H1 (cell line): Measurements from ENCODE around the gene TAS2R19. TPM values are rescaled to one million over a fixed set of nuclear protein-coding genes. Genes with fewer than 3 reads are reported as not detected.

Experiments used
- CTCF ChIA-PET: fragments of 300-600 bp; sonication (Branson Sonifier 250); formaldehyde crosslinking; loops from one replicate; lab custom pipeline; 2021; ENCODE audit not compliant: partially characterized antibody; lab: Charles Lee
- POLR2A ChIA-PET: fragments of 300-600 bp; sonication (Branson Sonifier 250); formaldehyde crosslinking; loops from one replicate; lab custom pipeline; 2021; ENCODE audit warnings: inconsistent platforms; ENCODE audit not compliant: partially characterized antibody; lab: Charles Lee
- DNase-seq, 2 experiments: peaks; one replicate each; pipeline versions ENCODE4 v3.0.0 to v3.0.0-alpha.2; 2010 to 2022; ENCODE audit warnings: low spot score in 2 of 2, low read depth in 1 of 2, mixed read lengths in 1 of 2
- FAIRE-seq: peaks from 2 replicates; lab custom pipeline; 2011; peaks lifted over from hg19 to GRCh38; lab: Jason Lieb, UNC
- H2AFZ ChIP-seq: 2 replicates; pipeline ENCODE4 v1.8.1; 2012; ENCODE audit warnings: low read length, inconsistent platforms
- H2AK5ac ChIP-seq: 2 replicates; pipeline ENCODE4 v1.6.1; 2013; ENCODE audit warnings: low read depth, low read length
- H2BK120ac ChIP-seq: replicated peaks from 2 replicates; pipeline ENCODE3; 2013; ENCODE audit warnings: low read depth, low read length, inconsistent platforms
- H2BK12ac ChIP-seq: 2 replicates; pipeline ENCODE4 v1.6.1; 2013; ENCODE audit warnings: low read depth, low read length
- H2BK15ac ChIP-seq: 2 replicates; pipeline ENCODE4 v1.6.1; 2013; ENCODE audit warnings: low read length
- H2BK20ac ChIP-seq: 2 replicates; pipeline ENCODE4 v1.6.1; 2013; ENCODE audit warnings: low read length
- H2BK5ac ChIP-seq: 2 replicates; pipeline ENCODE4 v1.6.1; 2013; ENCODE audit warnings: low read depth, low read length
- H3K14ac ChIP-seq: 2 replicates; pipeline ENCODE4 v1.6.1; 2013; ENCODE audit warnings: inconsistent platforms; ENCODE audit not compliant: insufficient read length
- H3K18ac ChIP-seq: 2 replicates; pipeline ENCODE4 v1.6.1; 2013; ENCODE audit warnings: low read length; ENCODE audit errors: extremely low read depth
- H3K23ac ChIP-seq: 2 replicates; pipeline ENCODE4 v1.6.1; 2013; ENCODE audit warnings: inconsistent platforms; ENCODE audit not compliant: insufficient read length
- H3K23me2 ChIP-seq: 2 replicates; pipeline ENCODE4 v1.6.1; 2013; ENCODE audit warnings: low read depth, low read length
- H3K27ac ChIP-seq: 2 replicates; pipeline ENCODE4 v1.6.1; 2011; ENCODE audit warnings: low read depth, low read length, inconsistent platforms
- H3K27me3 ChIP-seq, 4 experiments: replicated peaks in 1 of 4; 1 replicate in 1 of 4; 2 replicates in 3 of 4; pipeline versions ENCODE4 v1.6.1 to v1.8.1; 2011 to 2013; ENCODE audit warnings: low read length in 3 of 4, mild to moderate bottlenecking in 3 of 4, inconsistent platforms in 2 of 4, mixed read lengths in 2 of 4, moderate library complexity in 1 of 4; ENCODE audit not compliant: control insufficient read depth in 3 of 4, insufficient read depth in 3 of 4; ENCODE audit errors: extremely low read depth in 1 of 4
- H3K36me3 ChIP-seq, 4 experiments: 2 replicates each; pipeline versions ENCODE4 v1.6.1 to v1.8.1; 2011 to 2013; ENCODE audit warnings: mild to moderate bottlenecking in 4 of 4, low read length in 3 of 4, moderate library complexity in 2 of 4, control low read depth in 1 of 4, inconsistent platforms in 1 of 4; ENCODE audit not compliant: insufficient read depth in 4 of 4, control insufficient read depth in 2 of 4
- H3K4ac ChIP-seq: replicated peaks from 2 replicates; pipeline ENCODE3; 2013; ENCODE audit warnings: low read length, low read depth, mixed read lengths, inconsistent platforms; ENCODE audit not compliant: insufficient read length
- H3K4me1 ChIP-seq, 4 experiments: replicated peaks in 1 of 4; 1 replicate in 1 of 4; 2 replicates in 3 of 4; pipeline versions ENCODE4 v1.6.1 to v1.8.1; 2011 to 2013; ENCODE audit warnings: low read length in 3 of 4, inconsistent platforms in 2 of 4, mixed read lengths in 1 of 4; ENCODE audit not compliant: insufficient read depth in 4 of 4, control insufficient read depth in 3 of 4
- H3K4me2 ChIP-seq, 2 experiments: 2 replicates each; pipeline versions ENCODE4 v1.6.1 to v1.8.1; 2011 to 2013; ENCODE audit warnings: low read depth in 2 of 2, low read length in 2 of 2, control low read depth in 1 of 2, inconsistent platforms in 1 of 2, mild to moderate bottlenecking in 1 of 2; ENCODE audit not compliant: insufficient read depth in 1 of 2
- H3K4me3 ChIP-seq, 4 experiments: fragments of 200-600, 300-600 bp in 1 of 4; sonication (generic), shearing (Covaris generic), sonication (Bioruptor Twin) in 1 of 4; 2 replicates each; pipeline versions ENCODE4 v1.5.1 to v1.8.1; 2011 to 2016; ENCODE audit warnings: low read length in 4 of 4, low read depth in 3 of 4, control low read depth in 2 of 4, inconsistent platforms in 2 of 4, mild to moderate bottlenecking in 2 of 4, mixed read lengths in 1 of 4, moderate library complexity in 1 of 4; ENCODE audit not compliant: insufficient read depth in 2 of 4; ENCODE audit errors: extremely low read depth in 1 of 4
- H3K56ac ChIP-seq: replicated peaks from 2 replicates; pipeline ENCODE3; 2013; ENCODE audit warnings: low read depth, mild to moderate bottlenecking, mixed read lengths, low read length, inconsistent platforms; ENCODE audit not compliant: insufficient read length
- H3K79me1 ChIP-seq: 2 replicates; pipeline ENCODE4 v1.6.1; 2013; ENCODE audit warnings: low read depth, low read length, control low read depth
- H3K79me2 ChIP-seq, 2 experiments: 2 replicates each; pipeline versions ENCODE4 v1.6.1 to v1.8.1; 2012 to 2013; ENCODE audit warnings: low read length in 2 of 2, mild to moderate bottlenecking in 2 of 2, inconsistent platforms in 1 of 2; ENCODE audit not compliant: insufficient read depth in 2 of 2, control insufficient read depth in 1 of 2
- H3K9ac ChIP-seq, 4 experiments: replicated peaks in 1 of 4; 1 replicate in 1 of 4; 2 replicates in 3 of 4; pipeline versions ENCODE4 v1.6.1 to v1.8.1; 2011 to 2013; ENCODE audit warnings: low read depth in 3 of 4, low read length in 3 of 4, control low read depth in 2 of 4, mild to moderate bottlenecking in 2 of 4, moderate library complexity in 2 of 4, inconsistent platforms in 1 of 4; ENCODE audit errors: extremely low read depth in 1 of 4
- H3K9me3 ChIP-seq, 2 experiments: 2 replicates each; pipeline versions ENCODE4 v1.6.1 to v1.8.1; 2012 to 2013; ENCODE audit warnings: mild to moderate bottlenecking in 2 of 2, moderate library complexity in 2 of 2, control low read depth in 1 of 2, inconsistent platforms in 1 of 2, low read depth in 1 of 2, low read length in 1 of 2, mixed read lengths in 1 of 2; ENCODE audit not compliant: insufficient read depth in 2 of 2
- H4K20me1 ChIP-seq, 2 experiments: replicated peaks in 1 of 2; 2 replicates each; pipeline versions ENCODE3 to v1.8.1; 2011 to 2013; ENCODE audit warnings: inconsistent platforms in 2 of 2, low read length in 2 of 2, mild to moderate bottlenecking in 1 of 2; ENCODE audit not compliant: insufficient read depth in 2 of 2, control insufficient read depth in 1 of 2
- H4K5ac ChIP-seq: 2 replicates; pipeline ENCODE4 v1.6.1; 2013; ENCODE audit warnings: low read length, low read depth, mixed read lengths, inconsistent platforms; ENCODE audit not compliant: insufficient read length
- H4K8ac ChIP-seq: 2 replicates; pipeline ENCODE4 v1.8.0; 2013; ENCODE audit warnings: mild to moderate bottlenecking, moderate library complexity, low read length, inconsistent platforms; ENCODE audit not compliant: insufficient read depth; ENCODE audit errors: extremely low read depth
- H4K91ac ChIP-seq: replicated peaks from 2 replicates; pipeline ENCODE3; 2013; ENCODE audit warnings: low read length, mixed read lengths, inconsistent platforms; ENCODE audit not compliant: insufficient read length
- ATF3 ChIP-seq: IDR thresholded peaks from 2 replicates; pipeline ENCODE4 v1.6.1; 2011; ENCODE audit warnings: low read depth, mild to moderate bottlenecking, low read length; ENCODE audit not compliant: insufficient read depth
- BCL11A ChIP-seq, 2 experiments: IDR thresholded peaks; one replicate each; pipeline ENCODE4 v1.6.1; 2011; ENCODE audit warnings: low read depth in 2 of 2, low read length in 2 of 2, mild to moderate bottlenecking in 2 of 2
- CBX5 ChIP-seq: fragments of 300-800, 300-1000 bp; sonication (generic); IDR thresholded peaks from 2 replicates; pipeline ENCODE4 v1.7.1; 2016; ENCODE audit warnings: antibody characterized with exemption, low read length, low read depth
- CBX8 ChIP-seq: fragments of 300-800, 300-1000 bp; sonication (generic); IDR thresholded peaks from 2 replicates; pipeline ENCODE4 v1.7.1; 2016; ENCODE audit warnings: low read depth, low read length, borderline replicate concordance
- CHD2 ChIP-seq: IDR thresholded peaks from 2 replicates; pipeline ENCODE4 v1.6.1; 2012; ENCODE audit warnings: low read length, improper control_type of control experiment
- EGR1 ChIP-seq: IDR thresholded peaks from 2 replicates; pipeline ENCODE4 v1.6.1; 2011; ENCODE audit warnings: low read depth, low read length, borderline replicate concordance
- EP300 ChIP-seq, 2 experiments: IDR thresholded peaks; 1 replicate in 1 of 2; 2 replicates in 1 of 2; pipeline ENCODE4 v1.6.1; 2011 to 2012; ENCODE audit warnings: low read depth in 2 of 2, low read length in 2 of 2, mild to moderate bottlenecking in 2 of 2, borderline replicate concordance in 1 of 2, inconsistent platforms in 1 of 2, moderate library complexity in 1 of 2
- JUN ChIP-seq: IDR thresholded peaks from 2 replicates; pipeline ENCODE4 v1.6.1; 2011; ENCODE audit warnings: low read depth, mild to moderate bottlenecking, improper control_type of control experiment, low read length
- KDM1A ChIP-seq: fragments of 200-600, 300-600 bp; sonication (generic); IDR thresholded peaks from 2 replicates; pipeline ENCODE4 v1.7.1; 2016; ENCODE audit warnings: mild to moderate bottlenecking, low read length, borderline replicate concordance
- MAX ChIP-seq: IDR thresholded peaks from 2 replicates; pipeline ENCODE4 v1.6.1; 2012; ENCODE audit warnings: inconsistent platforms
- RXRA ChIP-seq: IDR thresholded peaks from 2 replicates; pipeline ENCODE4 v1.6.1; 2011; ENCODE audit warnings: low read depth, mild to moderate bottlenecking, low read length, moderate library complexity; ENCODE audit not compliant: insufficient read depth
- SIRT6 ChIP-seq: IDR thresholded peaks from one replicate; pipeline ENCODE4 v1.7.1; 2012; ENCODE audit warnings: low read length, inconsistent platforms
- SP4 ChIP-seq: IDR thresholded peaks from 2 replicates; pipeline ENCODE4 v1.6.1; 2012; ENCODE audit warnings: low read length, inconsistent platforms
- WGBS, 2 experiments: shearing (Covaris generic) in 1 of 2; methylation state at CpG; one replicate each; pipeline versions ENCODE4 v1.1.6 to v1.1.7; 2013 to 2015; ENCODE audit warnings: low lambda C conversion rate in 2 of 2, mixed read lengths in 2 of 2, inconsistent platforms in 1 of 2, low coverage in 1 of 2, missing lambda C conversion rate in 1 of 2; ENCODE audit not compliant: insufficient replicate concordance in 2 of 2, insufficient coverage in 1 of 2, insufficient read length in 1 of 2; ENCODE audit errors: extremely low coverage in 1 of 2, missing lambda C conversion rate in 1 of 2; 5-methylcytosine and 5-hydroxymethylcytosine counted together
- polyA plus RNA-seq, 7 experiments: library from polyadenylated mRNA; depleted of rRNA in 3 of 7; stranded (reverse) in 5 of 7; unstranded in 2 of 7; fragments of >200 nt in 5 of 7; fragments of 200-250 nt in 2 of 7; gene quantifications; 1 replicate in 5 of 7; 2 replicates in 1 of 7; 4 replicates in 1 of 7; pipeline versions ENCODE4 v1.2.1 to v1.2.3, GENCODE V29; 2011 to 2013; ENCODE audit warnings: missing spikeins in 2 of 7, mixed read lengths in 2 of 7
- total RNA-seq: library from RNA; stranded (reverse); fragmentation: NEBNext Ultra II Directional; extraction: Animal tissue kit (Norgen Biotek cat#: 25700); gene quantifications from 2 replicates; pipeline ENCODE4 v1.2.1, GENCODE V29; 2021

Gene TAS2R19
- total and polyA plus RNA-seq, 2 of the 8 experiments (the other 6 are each of a cell fraction or from before 2014, with no cell fraction given) = 0.97 to 0.99 TPM

DNA sequence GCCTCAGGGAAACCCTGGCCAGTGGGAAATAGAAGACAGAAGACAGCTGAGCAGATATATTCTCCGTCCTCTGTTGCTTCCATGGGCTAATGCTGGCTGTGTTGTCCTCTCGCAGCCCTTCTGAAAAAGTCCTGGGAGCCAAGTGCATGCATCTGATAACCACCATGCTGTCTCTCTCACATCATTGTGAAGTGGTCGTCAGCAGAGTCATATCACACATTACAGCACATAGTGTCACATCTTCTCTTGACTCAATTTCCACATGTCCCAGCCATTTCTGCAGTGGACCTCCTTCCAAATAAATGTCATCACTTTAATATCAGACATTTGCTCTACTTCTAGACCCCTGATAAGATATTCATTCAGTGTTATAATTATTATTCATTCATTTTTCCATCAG, 28.1 kb downstream of the TAS2R19 start:
- ChIA-PET CTCF (no interaction called here), POLR2A (no interaction called here)
- H3K4me1 ChIP-seq = no peaks in the 10 kb centered on the region
- H3K4me2 ChIP-seq = no peak overlapping the region
- no peaks in the 10 kb centered on the region for H3K27me3 ChIP-seq
- no peak overlapping the region for H2AFZ ChIP-seq
- no peak overlapping the region for H2BK120ac ChIP-seq
- no peak overlapping the region for H3K4ac ChIP-seq
- TF ChIP-seq EP300 (IDR thresholded peaks at IDR 0.05; ENCODE audit: borderline replicate concordance in 1 of 2, low read depth in 2 of 2, low read length in 2 of 2) (no peak), SIRT6 (no peak), EGR1 (no peak), JUN (no peak), MAX (no peak), RXRA (no peak), CBX5 (no peak), SP4 (no peak), KDM1A (no peak), CHD2 (no peak), BCL11A (IDR thresholded peaks at IDR 0.05; ENCODE audit: low read depth in 2 of 2, low read length in 2 of 2) (no peak), ATF3 (no peak), CBX8 (no peak)
- no peak overlapping the region for H3K23ac ChIP-seq
- no peak overlapping the region for H3K9ac ChIP-seq
- no peak overlapping the region for H3K14ac ChIP-seq
- no peaks in the 10 kb centered on the region for H3K9me3 ChIP-seq
- peaks cover 0 to 3% of the 10 kb centered on the region in 2 experiments for H4K20me1 ChIP-seq
- no peak overlapping the region for H4K91ac ChIP-seq
- H3K36me3 ChIP-seq = no peaks in the 10 kb centered on the region
- no peak overlapping the region for H2BK15ac ChIP-seq
- no peak overlapping the region for H3K56ac ChIP-seq
- H3K18ac ChIP-seq = no peak overlapping the region
- no peak overlapping the region for H2BK20ac ChIP-seq
- H4K8ac ChIP-seq = no peak overlapping the region
- no peak overlapping the region for H3K27ac ChIP-seq
- H3K79me1 ChIP-seq = no peaks in the 10 kb centered on the region
- WGBS, 2 experiments = 65% methylated on average over 3 of the region's 3 CpGs; no CpG with 5 or more reads in 1 of the 2 experiments
- no peak for FAIRE-seq
- no peak overlapping the region for H4K5ac ChIP-seq
- no peaks in the 10 kb centered on the region for H3K23me2 ChIP-seq
- H2AK5ac ChIP-seq = no peak overlapping the region
- no peaks in the 10 kb centered on the region for H3K79me2 ChIP-seq
- no peak overlapping the region for H3K4me3 ChIP-seq
- H2BK5ac ChIP-seq = no peak overlapping the region
- no peak for DNase-seq
- no peak overlapping the region for H2BK12ac ChIP-seq
